Esophagus squamous epithelium (tissue), 4 donors: Measurements from ENCODE around the gene AIRE.
"Not testable (repeated sequence)": the region's sequence is repeated elsewhere in the genome, so short reads cannot be mapped to it uniquely, and the experiment has no call there.

Experiments used
- POLR2A ChIP-seq, 4 donors: fragments of 450-650 bp; IDR thresholded peaks; one replicate each; pipeline ENCODE4 v1.6.1; 2017; ENCODE audit warnings: antibody characterized with exemption in 4 of 4, mild to moderate bottlenecking in 4 of 4, moderate library complexity in 3 of 4
- TF ChIP-seq, protein P1 (sequence below), 6 experiments: fragments of 450-650 bp in 4 of 6; fragments of 200-600 bp in 2 of 6; sonication (generic) in 2 of 6; IDR thresholded peaks; one replicate each; pipeline ENCODE4 v1.5.1; 2016 to 2019; ENCODE audit warnings: antibody characterized with exemption in 6 of 6, mild to moderate bottlenecking in 4 of 6, moderate library complexity in 4 of 6

GRCh38 chr21:44342981-44343380 lies 57.3 kb downstream of the AIRE start:
- TF ChIP-seq, protein P1, sequence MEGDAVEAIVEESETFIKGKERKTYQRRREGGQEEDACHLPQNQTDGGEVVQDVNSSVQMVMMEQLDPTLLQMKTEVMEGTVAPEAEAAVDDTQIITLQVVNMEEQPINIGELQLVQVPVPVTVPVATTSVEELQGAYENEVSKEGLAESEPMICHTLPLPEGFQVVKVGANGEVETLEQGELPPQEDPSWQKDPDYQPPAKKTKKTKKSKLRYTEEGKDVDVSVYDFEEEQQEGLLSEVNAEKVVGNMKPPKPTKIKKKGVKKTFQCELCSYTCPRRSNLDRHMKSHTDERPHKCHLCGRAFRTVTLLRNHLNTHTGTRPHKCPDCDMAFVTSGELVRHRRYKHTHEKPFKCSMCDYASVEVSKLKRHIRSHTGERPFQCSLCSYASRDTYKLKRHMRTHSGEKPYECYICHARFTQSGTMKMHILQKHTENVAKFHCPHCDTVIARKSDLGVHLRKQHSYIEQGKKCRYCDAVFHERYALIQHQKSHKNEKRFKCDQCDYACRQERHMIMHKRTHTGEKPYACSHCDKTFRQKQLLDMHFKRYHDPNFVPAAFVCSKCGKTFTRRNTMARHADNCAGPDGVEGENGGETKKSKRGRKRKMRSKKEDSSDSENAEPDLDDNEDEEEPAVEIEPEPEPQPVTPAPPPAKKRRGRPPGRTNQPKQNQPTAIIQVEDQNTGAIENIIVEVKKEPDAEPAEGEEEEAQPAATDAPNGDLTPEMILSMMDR (IDR thresholded peaks at IDR 0.05), result not testable (repeated sequence)
- TF ChIP-seq POLR2A (IDR thresholded peaks at IDR 0.05), result not testable (repeated sequence)
